GM12892 (cell line): Measurements from ENCODE around the gene MPRIP.

Source experiments
- POLR2A ChIP-seq: IDR thresholded peaks from 2 replicates; pipeline ENCODE4 v1.6.1; 2011; ENCODE audit warnings: low read depth, low read length, control low read depth
- POLR2AphosphoS5 ChIP-seq: IDR thresholded peaks from 2 replicates; pipeline ENCODE4 v1.6.1; 2011; ENCODE audit warnings: low read depth, low read length, control low read depth

GRCh38 chr17:17156107-17156506, 113.8 kb downstream of the MPRIP start:
- TF ChIP-seq POLR2A (no peak), POLR2AphosphoS5 (no peak)
